Subcutaneous abdominal adipose tissue (tissue), 5 donors: ENCODE measurements around the gene TLR10.
"Not testable (repeated sequence)": the region's sequence is repeated elsewhere in the genome, so short reads cannot be mapped to it uniquely, and the experiment has no call there.

Source experiments
- H3K27ac ChIP-seq: one replicate; pipeline ENCODE4 v1.7.0; 2013; ENCODE audit warnings: low read depth, mild to moderate bottlenecking, inconsistent platforms, low read length, moderate library complexity
- H3K27me3 ChIP-seq, 5 donors: one replicate each; pipeline ENCODE4 v1.7.0; 2013; ENCODE audit warnings: low read length in 5 of 5, inconsistent platforms in 1 of 5; ENCODE audit not compliant: control insufficient read depth in 5 of 5, insufficient read depth in 4 of 5
- H3K36me3 ChIP-seq, 5 donors: one replicate each; pipeline ENCODE4 v1.7.0; 2013; ENCODE audit warnings: low read length in 5 of 5; ENCODE audit not compliant: control insufficient read depth in 5 of 5, insufficient read depth in 5 of 5
- H3K4me1 ChIP-seq, 5 donors: one replicate each; pipeline ENCODE4 v1.7.0; 2013; ENCODE audit warnings: low read length in 5 of 5, mild to moderate bottlenecking in 3 of 5, moderate library complexity in 1 of 5; ENCODE audit not compliant: control insufficient read depth in 5 of 5, insufficient read depth in 5 of 5
- H3K4me3 ChIP-seq, 5 donors: one replicate each; pipeline ENCODE4 v1.7.0; 2013; ENCODE audit warnings: low read length in 5 of 5, low read depth in 1 of 5
- H3K9ac ChIP-seq, 5 donors: one replicate each; pipeline ENCODE4 v1.7.0; 2013; ENCODE audit warnings: low read length in 5 of 5, mild to moderate bottlenecking in 4 of 5, moderate library complexity in 3 of 5
- H3K9me3 ChIP-seq, 5 donors: one replicate each; pipeline ENCODE4 v1.7.0; 2013; ENCODE audit warnings: low read length in 5 of 5; ENCODE audit not compliant: control insufficient read depth in 5 of 5
- donor health status: healthy.
- donor health status: healthy.
- donor health status: healthy.
- donor health status: healthy.
- donor health status: healthy.

TLR10 gene

GRCh38 chr4:38785041-38785790 is 2.4 kb upstream of the TLR10 start:
- no peaks in the 10 kb centered on the region for H3K9me3 ChIP-seq
- no peaks in the 10 kb centered on the region for H3K27me3 ChIP-seq
- no peak overlapping the region for H3K4me3 ChIP-seq
- no peak overlapping the region for H3K9ac ChIP-seq
- H3K4me1 ChIP-seq: peaks cover 0 to 4% (median 0%) of the 10 kb centered on the region in 5 donors
- no peak overlapping the region for H3K27ac ChIP-seq
- no peaks in the 10 kb centered on the region for H3K36me3 ChIP-seq

- Histone ChIP-seq H3K9me3 (no peaks in the 10 kb centered on the region), H3K4me1 (peaks cover 0 to 4% (median 0%) of the 10 kb centered on the region in 5 donors), H3K9ac (no peak overlapping the region), H3K4me3 (no peak overlapping the region), H3K36me3 (no peaks in the 10 kb centered on the region), H3K27me3 (no peaks in the 10 kb centered on the region), H3K27ac (no peak overlapping the region)
Observed at GRCh38 chr4:38784141-38784540, 1.4 kb upstream of the TLR10 start.

GRCh38 chr4:38783109-38783460 is 295 bp upstream of the TLR10 start:
- Histone ChIP-seq H3K4me1 (peaks cover 0 to 4% (median 0%) of the 10 kb centered on the region in 5 donors), H3K4me3 (no peak overlapping the region), H3K9me3 (no peaks in the 10 kb centered on the region), H3K9ac (no peak overlapping the region), H3K27ac (no peak overlapping the region), H3K36me3 (no peaks in the 10 kb centered on the region), H3K27me3 (no peaks in the 10 kb centered on the region)

GRCh38 chr4:38781854-38782261 is 932 bp downstream of the TLR10 start:
- Histone ChIP-seq H3K27me3 (no peaks in the 10 kb centered on the region), H3K36me3 (no peaks in the 10 kb centered on the region), H3K9ac (no peak overlapping the region), H3K4me3 (no peak overlapping the region), H3K9me3 (no peaks in the 10 kb centered on the region), H3K4me1 (peaks cover 0 to 4% (median 0%) of the 10 kb centered on the region in 5 donors), H3K27ac (no peak overlapping the region)

- Histone ChIP-seq H3K9me3 (no peaks in the 10 kb centered on the region), H3K9ac (no peak overlapping the region), H3K27me3 (no peaks in the 10 kb centered on the region), H3K4me1 (peaks cover 0 to 4% (median 0%) of the 10 kb centered on the region in 5 donors), H3K36me3 (no peaks in the 10 kb centered on the region), H3K4me3 (no peak overlapping the region), H3K27ac (no peak overlapping the region)
Observed at GRCh38 chr4:38780833-38781484, 1.8 kb downstream of the TLR10 start.

- Histone ChIP-seq H3K4me1 (peaks cover 0 to 6% (median 3%) of the 10 kb centered on the region in 5 donors), H3K9ac (no peak overlapping the region), H3K27me3 (no peaks in the 10 kb centered on the region), H3K9me3 (no peaks in the 10 kb centered on the region), H3K27ac (no peak overlapping the region), H3K36me3 (no peaks in the 10 kb centered on the region), H3K4me3 (no peak overlapping the region)
Observed at GRCh38 chr4:38779790-38780189, 3.0 kb downstream of the TLR10 start.

- H3K27ac ChIP-seq, H3K27me3 ChIP-seq, H3K9ac ChIP-seq, H3K36me3 ChIP-seq, H3K4me3 ChIP-seq, H3K9me3 ChIP-seq: not testable (repeated sequence)
- peaks cover 0 to 15% (median 4%) of the 10 kb centered on the region in 5 donors for H3K4me1 ChIP-seq
Observed at GRCh38 chr4:38777925-38778324, 4.9 kb downstream of the TLR10 start.

GRCh38 chr4:38775326-38775725 is 7.5 kb downstream of the TLR10 start:
- H3K36me3 ChIP-seq: no peaks in the 10 kb centered on the region
- H3K4me1 ChIP-seq: peaks cover 0 to 15% (median 0%) of the 10 kb centered on the region in 5 donors
- no peaks in the 10 kb centered on the region for H3K9me3 ChIP-seq
- no peak overlapping the region for H3K27ac ChIP-seq
- H3K4me3 ChIP-seq: no peak overlapping the region
- H3K9ac ChIP-seq: no peak overlapping the region
- H3K27me3 ChIP-seq: no peaks in the 10 kb centered on the region

GRCh38 chr4:38774181-38774955 is 8.4 kb downstream of the TLR10 start:
- peaks cover 0 to 20% (median 5%) of the 10 kb centered on the region in 5 donors for H3K4me1 ChIP-seq
- no peaks in the 10 kb centered on the region for H3K9me3 ChIP-seq
- peak overlapping the region; percentile 42 for H3K27ac ChIP-seq
- no peak overlapping the region for H3K9ac ChIP-seq
- H3K4me3 ChIP-seq: no peak overlapping the region
- H3K27me3 ChIP-seq: no peaks in the 10 kb centered on the region
- no peaks in the 10 kb centered on the region for H3K36me3 ChIP-seq

- not testable (repeated sequence) for H3K4me3 ChIP-seq, H3K9ac ChIP-seq, H3K27me3 ChIP-seq, H3K9me3 ChIP-seq, H3K36me3 ChIP-seq
- H3K27ac ChIP-seq: peak overlapping the region; percentile 37
- peaks cover 0 to 37% (median 17%) of the 10 kb centered on the region in 5 donors for H3K4me1 ChIP-seq
Observed at GRCh38 chr4:38770281-38770680, 12.5 kb downstream of the TLR10 start.
